MM.1S (cell line): ENCODE measurements around the gene OR14C36.

Source experiments
- EZH2 ChIP-seq: fragments of 300-600 bp; sonication (generic); optimal IDR thresholded peaks from 2 replicates; pipeline ENCODE3; 2017; ENCODE audit warnings: low read depth, mild to moderate bottlenecking, antibody characterized with exemption, low read length, mixed read lengths
- EZH2phosphoT487 ChIP-seq: fragments of 300-600 bp; sonication (generic); IDR thresholded peaks from 2 replicates; pipeline ENCODE4 v1.6.1; 2018; ENCODE audit warnings: antibody characterized with exemption, low read length
- TF ChIP-seq, protein P1 (sequence below): fragments of 300-600 bp; sonication (generic); IDR thresholded peaks from 2 replicates; pipeline ENCODE4 v1.5.1; 2016; ENCODE audit warnings: antibody characterized with exemption, low read length, mixed read lengths

DNA sequence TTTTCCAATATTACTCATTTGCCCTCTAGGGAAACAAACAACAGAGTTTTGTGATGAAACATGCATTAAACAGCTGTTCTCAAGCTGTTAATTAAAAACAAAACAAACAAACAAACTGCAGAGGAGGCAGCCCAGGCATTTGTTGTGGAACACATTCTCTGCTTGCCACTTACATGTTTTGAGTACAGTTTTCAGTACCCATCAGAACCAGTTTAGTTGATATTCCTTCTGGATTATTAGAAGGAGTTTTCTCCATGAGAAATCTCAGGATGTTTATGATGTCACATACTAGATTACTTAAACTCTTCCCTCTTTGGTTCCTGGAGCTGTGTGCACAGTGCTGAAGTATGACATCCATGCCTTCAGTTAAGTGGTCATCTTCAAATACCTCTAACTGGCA is 26.9 kb downstream of the OR14C36 start, which contains the start of gene OR2T6:
- TF ChIP-seq EZH2 (no peak), EZH2phosphoT487 (no peak)
- TF ChIP-seq, protein P1, sequence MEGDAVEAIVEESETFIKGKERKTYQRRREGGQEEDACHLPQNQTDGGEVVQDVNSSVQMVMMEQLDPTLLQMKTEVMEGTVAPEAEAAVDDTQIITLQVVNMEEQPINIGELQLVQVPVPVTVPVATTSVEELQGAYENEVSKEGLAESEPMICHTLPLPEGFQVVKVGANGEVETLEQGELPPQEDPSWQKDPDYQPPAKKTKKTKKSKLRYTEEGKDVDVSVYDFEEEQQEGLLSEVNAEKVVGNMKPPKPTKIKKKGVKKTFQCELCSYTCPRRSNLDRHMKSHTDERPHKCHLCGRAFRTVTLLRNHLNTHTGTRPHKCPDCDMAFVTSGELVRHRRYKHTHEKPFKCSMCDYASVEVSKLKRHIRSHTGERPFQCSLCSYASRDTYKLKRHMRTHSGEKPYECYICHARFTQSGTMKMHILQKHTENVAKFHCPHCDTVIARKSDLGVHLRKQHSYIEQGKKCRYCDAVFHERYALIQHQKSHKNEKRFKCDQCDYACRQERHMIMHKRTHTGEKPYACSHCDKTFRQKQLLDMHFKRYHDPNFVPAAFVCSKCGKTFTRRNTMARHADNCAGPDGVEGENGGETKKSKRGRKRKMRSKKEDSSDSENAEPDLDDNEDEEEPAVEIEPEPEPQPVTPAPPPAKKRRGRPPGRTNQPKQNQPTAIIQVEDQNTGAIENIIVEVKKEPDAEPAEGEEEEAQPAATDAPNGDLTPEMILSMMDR = no peak
